ENCODE results near the gene PSMA7.
"Not testable (repeated sequence)": the region's sequence is repeated elsewhere in the genome, so short reads cannot be mapped to it uniquely, and the experiment has no call there.

PSMA7 gene

GRCh38 chr20:62151835-62152364, 8.7 kb upstream of the PSMA7 start:
- no peak for DNase-seq

GRCh38 chr20:62151225-62151624, 8.0 kb upstream of the PSMA7 start:
- DNase-seq: no peak

- no peak for DNase-seq
Observed at GRCh38 chr20:62150310-62150575, 7.0 kb upstream of the PSMA7 start.

GRCh38 chr20:62149532-62150309, 6.5 kb upstream of the PSMA7 start:
- DNase-seq: no peak

- DNase-seq: no peak
Observed at GRCh38 chr20:62148908-62149314, 5.7 kb upstream of the PSMA7 start.

GRCh38 chr20:62148383-62148782, 5.2 kb upstream of the PSMA7 start:
- not testable (repeated sequence) for DNase-seq

GRCh38 chr20:62147528-62147927, 4.3 kb upstream of the PSMA7 start:
- no peak for DNase-seq

- DNase-seq: no peak
Observed at GRCh38 chr20:62147125-62147524, 3.9 kb upstream of the PSMA7 start.

- no peak for DNase-seq
Observed at GRCh38 chr20:62146019-62146755, 3.0 kb upstream of the PSMA7 start.

- no peak for DNase-seq
Observed at GRCh38 chr20:62145688-62146018, 2.5 kb upstream of the PSMA7 start.

- peak; percentile 7 for DNase-seq
Observed at GRCh38 chr20:62143957-62144825, 997 bp upstream of the PSMA7 start.

- no peak for DNase-seq
Observed at GRCh38 chr20:62142252-62143080, 728 bp downstream of the PSMA7 start.

GRCh38 chr20:62141397-62142251, 1.6 kb downstream of the PSMA7 start:
- DNase-seq: no peak

GRCh38 chr20:62141043-62141396, 2.2 kb downstream of the PSMA7 start:
- DNase-seq: no peak

GRCh38 chr20:62139636-62140035, 3.6 kb downstream of the PSMA7 start:
- DNase-seq: no peak

GRCh38 chr20:62138912-62139311, 4.3 kb downstream of the PSMA7 start:
- DNase-seq: no peak

- no peak for DNase-seq
Observed at GRCh38 chr20:62138204-62138543, 5.0 kb downstream of the PSMA7 start.

GRCh38 chr20:62137478-62138203, 5.6 kb downstream of the PSMA7 start:
- no peak for DNase-seq

GRCh38 chr20:62137092-62137384, 6.2 kb downstream of the PSMA7 start:
- no peak for DNase-seq

- peak; percentile 55 for DNase-seq
Observed at GRCh38 chr20:62136283-62137091, 6.7 kb downstream of the PSMA7 start.

Measured in effector CD8-positive, alpha-beta T cell (primary cell).